ENCODE results near the gene AMOTL1. TPM values are rescaled to one million over a fixed set of nuclear protein-coding genes. Genes with fewer than 3 reads are reported as not detected.

The AMOTL1 gene
- polyA plus RNA-seq, 1 donor (not counting 4 experiments of a cell fraction or from before 2014, with no cell fraction given) = 86.5 TPM

DNA sequence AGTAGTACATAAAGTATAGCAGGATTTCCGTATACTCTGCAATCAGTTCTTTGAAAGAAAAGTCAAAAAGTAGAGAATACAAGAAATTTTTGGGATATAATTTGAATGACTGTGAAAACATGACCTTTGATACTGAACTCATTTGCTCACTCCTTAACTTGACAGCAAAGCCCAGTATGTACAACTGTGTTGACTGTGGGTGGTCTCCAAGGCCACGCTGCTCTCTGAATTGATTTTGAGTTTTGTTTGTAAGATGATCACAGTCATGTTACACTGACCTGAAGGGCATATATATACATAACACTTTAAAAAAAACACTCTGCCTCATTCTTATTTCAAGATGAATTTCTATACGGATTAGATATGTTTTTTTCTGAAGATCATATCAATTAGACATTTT is 9.5 kb upstream of the AMOTL1 start:
- no peak overlapping the region for H3K9ac ChIP-seq (ENCODE audit: control insufficient read depth, extremely low read depth, insufficient read depth, low read length)
- H3K79me2 ChIP-seq (ENCODE audit: control insufficient read depth, insufficient read depth, low read length) = peaks cover 51% of the 10 kb centered on the region
- no peak overlapping the region for H3K27ac ChIP-seq (ENCODE audit: control insufficient read depth, insufficient read depth, low read length)
- FAIRE-seq = no peak
- DNase-seq (ENCODE audit: low read depth, low spot score) = no peak
- no peak overlapping the region for H3K4me3 ChIP-seq (ENCODE audit: control insufficient read depth in 2 of 3, extremely low read depth in 1 of 3, insufficient read depth in 2 of 3, low read depth in 1 of 3, low read length in 3 of 3)
- no peak for TF ChIP-seq EZH2 (IDR thresholded peaks at IDR 0.05; ENCODE audit: low read length)
- TF ChIP-seq, protein P1, sequence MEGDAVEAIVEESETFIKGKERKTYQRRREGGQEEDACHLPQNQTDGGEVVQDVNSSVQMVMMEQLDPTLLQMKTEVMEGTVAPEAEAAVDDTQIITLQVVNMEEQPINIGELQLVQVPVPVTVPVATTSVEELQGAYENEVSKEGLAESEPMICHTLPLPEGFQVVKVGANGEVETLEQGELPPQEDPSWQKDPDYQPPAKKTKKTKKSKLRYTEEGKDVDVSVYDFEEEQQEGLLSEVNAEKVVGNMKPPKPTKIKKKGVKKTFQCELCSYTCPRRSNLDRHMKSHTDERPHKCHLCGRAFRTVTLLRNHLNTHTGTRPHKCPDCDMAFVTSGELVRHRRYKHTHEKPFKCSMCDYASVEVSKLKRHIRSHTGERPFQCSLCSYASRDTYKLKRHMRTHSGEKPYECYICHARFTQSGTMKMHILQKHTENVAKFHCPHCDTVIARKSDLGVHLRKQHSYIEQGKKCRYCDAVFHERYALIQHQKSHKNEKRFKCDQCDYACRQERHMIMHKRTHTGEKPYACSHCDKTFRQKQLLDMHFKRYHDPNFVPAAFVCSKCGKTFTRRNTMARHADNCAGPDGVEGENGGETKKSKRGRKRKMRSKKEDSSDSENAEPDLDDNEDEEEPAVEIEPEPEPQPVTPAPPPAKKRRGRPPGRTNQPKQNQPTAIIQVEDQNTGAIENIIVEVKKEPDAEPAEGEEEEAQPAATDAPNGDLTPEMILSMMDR (optimal IDR thresholded peaks at IDR 0.05 in 1 of 3, IDR thresholded peaks at IDR 0.05 in 1 of 3, conservative IDR thresholded peaks at IDR 0.05 in 1 of 3; ENCODE audit: extremely low read depth in 1 of 3, insufficient read depth in 2 of 3, low read length in 3 of 3) = no peak
- no peaks in the 10 kb centered on the region for H3K9me3 ChIP-seq (ENCODE audit: control insufficient read depth, low read depth, low read length)
- no peaks in the 10 kb centered on the region for H4K20me1 ChIP-seq (ENCODE audit: control insufficient read depth, extremely low read depth, insufficient read depth, low read length)
- dilution Hi-C loops (cut with MboI; ENCODE audit: extremely low pct_ligation_motif_present, low sequenced_read_pairs) = no loop called here
- H3K4me2 ChIP-seq (ENCODE audit: control insufficient read depth, extremely low read depth, insufficient read depth, low read depth, low read length) = no peak overlapping the region
- H3K36me3 ChIP-seq (ENCODE audit: control insufficient read depth in 2 of 2, extremely low read depth in 1 of 2, insufficient read depth in 2 of 2, low read length in 2 of 2) = peaks cover 11 to 15% of the 10 kb centered on the region in 2 experiments
- H3K9me1 ChIP-seq (ENCODE audit: control insufficient read depth, extremely low read depth, insufficient read depth, low read length) = no peaks in the 10 kb centered on the region
- peaks cover 14% of the 10 kb centered on the region for H3K4me1 ChIP-seq (ENCODE audit: control insufficient read depth, extremely low read depth, insufficient read depth, low read length)
- H2AFZ ChIP-seq (ENCODE audit: control insufficient read depth, low read length) = no peak overlapping the region
- H3K27me3 ChIP-seq (ENCODE audit: control insufficient read depth, extremely low read depth, insufficient read depth, low read length) = no peaks in the 10 kb centered on the region

DNA sequence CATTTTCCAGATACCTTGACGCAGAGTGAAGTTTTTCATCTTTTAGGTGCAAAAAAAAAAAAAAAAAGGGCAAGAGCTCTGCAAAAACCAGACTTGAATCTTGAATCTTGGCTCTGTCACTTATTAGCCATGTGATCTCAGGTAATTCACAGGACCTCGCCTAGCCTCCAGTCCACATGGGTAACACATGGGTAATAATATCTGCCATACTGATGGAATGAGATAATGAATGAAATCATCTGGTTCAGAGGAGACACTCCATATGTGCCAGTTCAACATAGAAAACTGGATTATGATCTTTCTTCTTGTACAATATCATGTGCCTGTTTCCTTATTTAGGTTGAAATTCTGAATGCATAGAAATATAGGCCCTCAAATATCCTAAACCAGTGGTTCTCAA is 8.6 kb upstream of the AMOTL1 start:
- no peaks in the 10 kb centered on the region for H3K9me3 ChIP-seq (ENCODE audit: control insufficient read depth, low read depth, low read length)
- peaks cover 5% of the 10 kb centered on the region for H3K4me1 ChIP-seq (ENCODE audit: control insufficient read depth, extremely low read depth, insufficient read depth, low read length)
- H3K9ac ChIP-seq (ENCODE audit: control insufficient read depth, extremely low read depth, insufficient read depth, low read length) = no peak overlapping the region
- DNase-seq (ENCODE audit: low read depth, low spot score) (no peak), FAIRE-seq (no peak)
- H3K36me3 ChIP-seq (ENCODE audit: control insufficient read depth in 2 of 2, extremely low read depth in 1 of 2, insufficient read depth in 2 of 2, low read length in 2 of 2) = peaks cover 9 to 16% of the 10 kb centered on the region in 2 experiments
- dilution Hi-C loops (cut with MboI; ENCODE audit: extremely low pct_ligation_motif_present, low sequenced_read_pairs) = no loop called here
- no peak overlapping the region for H2AFZ ChIP-seq (ENCODE audit: control insufficient read depth, low read length)
- TF ChIP-seq EZH2 (IDR thresholded peaks at IDR 0.05; ENCODE audit: low read length) = no peak
- TF ChIP-seq, protein P1 (optimal IDR thresholded peaks at IDR 0.05 in 1 of 3, IDR thresholded peaks at IDR 0.05 in 1 of 3, conservative IDR thresholded peaks at IDR 0.05 in 1 of 3; ENCODE audit: extremely low read depth in 1 of 3, insufficient read depth in 2 of 3, low read length in 3 of 3) = no peak
- H3K4me3 ChIP-seq (ENCODE audit: control insufficient read depth in 2 of 3, extremely low read depth in 1 of 3, insufficient read depth in 2 of 3, low read depth in 1 of 3, low read length in 3 of 3) = no peak overlapping the region
- H3K79me2 ChIP-seq (ENCODE audit: control insufficient read depth, insufficient read depth, low read length) = peaks cover 55% of the 10 kb centered on the region
- H3K4me2 ChIP-seq (ENCODE audit: control insufficient read depth, extremely low read depth, insufficient read depth, low read depth, low read length) = no peak overlapping the region
- H3K27me3 ChIP-seq (ENCODE audit: control insufficient read depth, extremely low read depth, insufficient read depth, low read length) = no peaks in the 10 kb centered on the region
- no peak overlapping the region for H3K27ac ChIP-seq (ENCODE audit: control insufficient read depth, insufficient read depth, low read length)
- no peaks in the 10 kb centered on the region for H4K20me1 ChIP-seq (ENCODE audit: control insufficient read depth, extremely low read depth, insufficient read depth, low read length)
- no peaks in the 10 kb centered on the region for H3K9me1 ChIP-seq (ENCODE audit: control insufficient read depth, extremely low read depth, insufficient read depth, low read length)

Data from keratinocyte (primary cell).